ENCODE data around the gene SLC50A1.
A peak's percentile ranks its signal among the peaks of the same experiment; 100 is the strongest.
"Not testable (repeated sequence)": the region's sequence is repeated elsewhere in the genome, so short reads cannot be mapped to it uniquely, and the experiment has no call there.

SLC50A1 gene

GRCh38 chr1:155110826-155111225 lies 24.8 kb upstream of the SLC50A1 start:
- DNase-seq = no peak
- intact Hi-C loops (cut with DNase I) = no loop called here

- intact Hi-C loops (cut with DNase I) = no loop called here
- DNase-seq = no peak
These were observed 22.1 kb upstream of the SLC50A1 start for GRCh38 chr1:155113450-155113980.

- DNase-seq = no peak
These were observed 19.4 kb upstream of the SLC50A1 start for GRCh38 chr1:155116113-155116764.

GRCh38 chr1:155117610-155118009 lies 18.0 kb upstream of the SLC50A1 start:
- intact Hi-C loops (cut with DNase I) = no loop called here
- DNase-seq = no peak

More at GRCh38 chr1:155116113-155116764, 19.4 kb upstream of the SLC50A1 start:
- intact Hi-C loops (cut with DNase I) = no loop called here

- intact Hi-C loops (cut with DNase I); DNase-seq: not testable (repeated sequence)
These were observed 17.6 kb upstream of the SLC50A1 start for GRCh38 chr1:155118090-155118489.

- DNase-seq = no peak
- intact Hi-C loops (cut with DNase I) = no loop called here
These were observed 15.4 kb upstream of the SLC50A1 start for GRCh38 chr1:155120253-155120652.

GRCh38 chr1:155121249-155121648 lies 14.4 kb upstream of the SLC50A1 start:
- DNase-seq = no peak
- intact Hi-C loops (cut with DNase I) = no loop called here

- intact Hi-C loops (cut with DNase I) = no loop called here
- DNase-seq = no peak
These were observed 13.3 kb upstream of the SLC50A1 start for GRCh38 chr1:155122308-155122707.

GRCh38 chr1:155123801-155124200 lies 11.9 kb upstream of the SLC50A1 start:
- no peak for DNase-seq
- intact Hi-C loops (cut with DNase I) = no loop called here

- intact Hi-C loops (cut with DNase I) = loop anchor here (5.0 kb wide), 1 partner anchor 32 kb away; no protein-coding TSS in a partner anchor
- peak in 7 of 42 donors; percentile 9 to 55 (median 23) for DNase-seq
These were observed 10.9 kb upstream of the SLC50A1 start for GRCh38 chr1:155124503-155125463.

GRCh38 chr1:155125511-155125945 lies 10.1 kb upstream of the SLC50A1 start:
- DNase-seq = peak in 11 of 42 donors; percentile 4 to 50 (median 33)
- intact Hi-C loops (cut with DNase I) = loop anchor here (5.0 kb wide), 1 partner anchor 33 kb away; no protein-coding TSS in a partner anchor

- peak; percentile 56 to 95 (median 87) for DNase-seq
- intact Hi-C loops (cut with DNase I) = loop anchor here (2.0 to 5.0 kb wide), 2 partner anchors 34 to 47 kb away; partner anchors contain the start of genes KRTCAP2 and TRIM46
These were observed 9.6 kb upstream of the SLC50A1 start for GRCh38 chr1:155125946-155126555.

- intact Hi-C loops (cut with DNase I) = loop anchor here (2.0 to 5.0 kb wide), 2 partner anchors 34 to 46 kb away; partner anchors contain the start of genes KRTCAP2 and TRIM46
These were observed 9.0 kb upstream of the SLC50A1 start for GRCh38 chr1:155126556-155127104.

GRCh38 chr1:155127105-155127966 lies 8.3 kb upstream of the SLC50A1 start, which contains the start of gene EFNA1:
Gene EFNA1 (plus strand): TSS chr1:155127876. CDS start chr1:155127978, 102 bp downstream.
- intact Hi-C loops (cut with DNase I) = loop anchor here (2.0 to 5.0 kb wide), 2 partner anchors 35 to 45 kb away; partner anchors contain the start of genes KRTCAP2 and TRIM46
- DNase-seq = peak; percentile 79 to 96 (median 90)

More at GRCh38 chr1:155126556-155127104, 9.0 kb upstream of the SLC50A1 start:
- DNase-seq = peak; percentile 61 to 90 (median 80)

GRCh38 chr1:155127967-155128754 lies 7.5 kb upstream of the SLC50A1 start:
- DNase-seq = peak in 1 of 42 donors; percentile 5
- intact Hi-C loops (cut with DNase I) = loop anchor here (2.0 to 5.0 kb wide), 2 partner anchors 36 to 45 kb away; partner anchors contain the start of genes KRTCAP2 and TRIM46

- intact Hi-C loops (cut with DNase I) = loop anchor here (5.0 kb wide), 1 partner anchor 37 kb away; no protein-coding TSS in a partner anchor
- peak in 41 of 42 donors; percentile 6 to 83 (median 64) for DNase-seq
These were observed 6.7 kb upstream of the SLC50A1 start for GRCh38 chr1:155128755-155129473.

Data from head of caudate nucleus (tissue), 42 donors.